Measurements from ENCODE around the gene ITGBL1. TPM values are rescaled to one million over a fixed set of nuclear protein-coding genes. Genes with fewer than 3 reads are reported as not detected.

The ITGBL1 gene
- total and polyA plus RNA-seq, 3 donors from 2014 or later, result 5.7 to 7.7 (median 5.8) TPM

- Histone ChIP-seq H3K27me3 (no peaks in the 10 kb centered on the region), H3K9me3 (no peaks in the 10 kb centered on the region), H3K36me3 (ENCODE audit: low read depth, missing control alignments) (no peaks in the 10 kb centered on the region), H3K4me1 (no peaks in the 10 kb centered on the region), H3K4me3 (no peak overlapping the region), H3K27ac (no peak overlapping the region)
- intact Hi-C loops (cut with DNase I; ENCODE audit: low total_unique reads), result no loop called here
- 91 to 94% methylated on average over 3 of the region's 3 CpGs for WGBS, 2 donors
- DNase-seq, result no peak
- TF ChIP-seq POLR2A (IDR thresholded peaks at IDR 0.05) (no peak), CTCF (IDR thresholded peaks at IDR 0.05) (no peak)
Observed at GRCh38 chr13:101752432-101752831, 300.0 kb downstream of the ITGBL1 start.

GRCh38 chr13:101755228-101755887 lies 302.9 kb downstream of the ITGBL1 start:
- Histone ChIP-seq H3K4me1 (no peaks in the 10 kb centered on the region), H3K36me3 (ENCODE audit: low read depth, missing control alignments) (no peaks in the 10 kb centered on the region), H3K4me3 (no peak overlapping the region), H3K27ac (no peak overlapping the region), H3K27me3 (no peaks in the 10 kb centered on the region), H3K9me3 (no peaks in the 10 kb centered on the region)
- WGBS, 2 donors, result 70 to 78% methylated on average over 6 of the region's 6 CpGs
- intact Hi-C loops (cut with DNase I; ENCODE audit: low total_unique reads), result no loop called here
- no peak for DNase-seq
- TF ChIP-seq CTCF (IDR thresholded peaks at IDR 0.05) (no peak), POLR2A (IDR thresholded peaks at IDR 0.05) (no peak)

GRCh38 chr13:101757446-101758039 lies 305.1 kb downstream of the ITGBL1 start:
- no peak for TF ChIP-seq POLR2A (IDR thresholded peaks at IDR 0.05)
- peak; percentile 27 to 39 (median 37) for TF ChIP-seq CTCF (IDR thresholded peaks at IDR 0.05)
- Histone ChIP-seq H3K4me1 (no peaks in the 10 kb centered on the region), H3K4me3 (no peak overlapping the region), H3K27me3 (no peaks in the 10 kb centered on the region), H3K9me3 (no peaks in the 10 kb centered on the region), H3K27ac (no peak overlapping the region), H3K36me3 (ENCODE audit: low read depth, missing control alignments) (no peaks in the 10 kb centered on the region)
- DNase-seq, result no peak
- WGBS, 2 donors, result 23 to 52% methylated on average over 1 of the region's 1 CpG
- intact Hi-C loops (cut with DNase I; ENCODE audit: low total_unique reads), result no loop called here

GRCh38 chr13:101763191-101763590 lies 310.7 kb downstream of the ITGBL1 start:
- 72 to 79% methylated on average over 1 of the region's 1 CpG for WGBS, 2 donors
- Histone ChIP-seq H3K27me3 (no peaks in the 10 kb centered on the region), H3K36me3 (ENCODE audit: low read depth, missing control alignments) (no peaks in the 10 kb centered on the region), H3K4me3 (no peak overlapping the region), H3K27ac (no peak overlapping the region), H3K9me3 (no peaks in the 10 kb centered on the region), H3K4me1 (no peaks in the 10 kb centered on the region)
- intact Hi-C loops (cut with DNase I; ENCODE audit: low total_unique reads), result no loop called here
- no peak for DNase-seq
- no peak for TF ChIP-seq POLR2A (IDR thresholded peaks at IDR 0.05)
- no peak for TF ChIP-seq CTCF (IDR thresholded peaks at IDR 0.05)

Other genes with a start within 250 kb of the ITGBL1 start
- gene NALCN, start 36.2 kb upstream of the ITGBL1 start, total RNA-seq, result 1 to 10 TPM; 3.2 to 4.0 TPM
- 2.9 TPM for gene NALCN, start 36.2 kb upstream of the ITGBL1 start, polyA plus RNA-seq (ENCODE audit: insufficient read depth, low read depth, low replicate concordance)

Data from testis (tissue), 3 donors.